Measurements from ENCODE around the gene ISOC2.

DNA sequence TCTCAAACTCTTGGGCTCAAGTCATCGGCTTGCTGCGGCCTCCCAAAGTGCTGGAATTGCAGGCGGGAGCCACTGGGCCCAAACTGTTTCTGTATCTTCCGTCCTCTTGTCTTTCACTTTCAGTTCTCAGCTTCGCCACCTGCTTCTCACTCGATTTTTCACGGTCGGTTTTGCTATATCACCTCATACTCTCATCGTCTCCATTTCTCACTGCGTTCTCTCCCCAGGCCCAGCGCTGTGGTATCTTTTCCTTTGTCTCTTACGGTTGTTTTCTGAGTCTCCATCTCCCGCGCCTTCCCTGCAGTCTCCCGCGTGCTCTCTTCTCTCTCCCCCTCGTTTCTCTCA lies 41.7 kb upstream of the ISOC2 start:
- no peak for TF ChIP-seq POLR2AphosphoS5 (IDR thresholded peaks at IDR 0.05; ENCODE audit: borderline replicate concordance, low read depth, low read length)
- no peak for TF ChIP-seq EZH2 (IDR thresholded peaks at IDR 0.05)
- no peak for TF ChIP-seq FOXP2 (optimal IDR thresholded peaks at IDR 0.05; ENCODE audit: control extremely low read depth, extremely low read length, insufficient read depth)

Measured in SK-N-MC (cell line).